GM18861 (cell line): ENCODE results near the gene LRRC9.
"Not testable (repeated sequence)": the region's sequence is repeated elsewhere in the genome, so short reads cannot be mapped to it uniquely, and the experiment has no call there.

Experiments used
- ATAC-seq: cut with Tn5 transposase; IDR thresholded peaks from one replicate; pipeline ENCODE4 v1.9.1; 2021; ENCODE audit not compliant: unreplicated experiment

LRRC9 gene

GRCh38 chr14:59919570-59920377, at the start of gene LRRC9:
Gene LRRC9 (plus strand): TSS chr14:59920144.
- ATAC-seq = no peak

- ATAC-seq = no peak
Measured at GRCh38 chr14:59870277-59871165, 49.4 kb upstream of the LRRC9 start, which contains the start of gene RTN1. Gene RTN1 (minus strand): TSS chr14:59870776. CDS start chr14:59870630, 146 bp downstream.

GRCh38 chr14:59871166-59871495, 48.8 kb upstream of the LRRC9 start:
- ATAC-seq = no peak

GRCh38 chr14:59882957-59883356, 37.0 kb upstream of the LRRC9 start:
- no peak for ATAC-seq

DNA sequence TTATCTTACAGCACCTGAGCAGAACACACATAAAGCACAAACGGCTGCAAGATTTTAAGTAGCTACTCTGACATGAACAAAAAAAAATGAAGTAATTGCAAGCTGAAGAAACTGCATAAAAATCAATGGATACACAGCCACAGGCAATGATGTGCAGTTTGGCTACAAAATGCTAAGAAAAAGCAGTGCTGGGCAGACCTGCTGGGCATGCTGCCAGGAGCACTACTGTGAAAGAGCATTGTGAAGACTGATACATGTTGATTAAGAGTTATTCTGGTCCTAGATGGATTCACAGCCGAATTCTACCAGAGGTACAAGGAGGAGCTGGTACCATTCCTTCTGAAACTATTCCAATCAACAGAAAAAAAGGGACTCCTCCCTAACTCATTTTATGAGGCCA, 29.3 kb upstream of the LRRC9 start:
- no peak for ATAC-seq

GRCh38 chr14:59895721-59896120, 24.2 kb upstream of the LRRC9 start:
- no peak for ATAC-seq

- ATAC-seq = no peak
Measured at GRCh38 chr14:59897757-59898383, 22.1 kb upstream of the LRRC9 start.

- no peak for ATAC-seq
Measured at GRCh38 chr14:59900556-59900955, 19.4 kb upstream of the LRRC9 start.

DNA sequence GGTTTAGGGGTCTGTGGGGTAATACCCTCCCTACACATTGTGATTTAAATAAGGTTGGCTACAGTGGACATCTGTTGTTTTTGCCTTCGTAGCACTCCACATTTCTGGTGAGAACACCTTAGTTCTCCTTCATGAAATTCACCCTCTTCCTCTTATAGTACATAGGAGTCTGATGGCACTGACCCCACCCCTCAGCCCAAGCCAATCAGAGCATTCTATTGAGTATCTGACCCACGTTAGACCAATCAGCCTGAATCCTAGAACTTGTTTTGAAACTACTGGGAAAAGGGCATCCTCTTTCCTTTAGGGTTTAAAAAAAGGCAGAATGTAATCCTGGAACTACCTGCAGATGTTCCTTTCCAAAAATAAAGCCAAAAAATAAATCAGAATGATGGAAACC, 15.8 kb upstream of the LRRC9 start:
- no peak for ATAC-seq

DNA sequence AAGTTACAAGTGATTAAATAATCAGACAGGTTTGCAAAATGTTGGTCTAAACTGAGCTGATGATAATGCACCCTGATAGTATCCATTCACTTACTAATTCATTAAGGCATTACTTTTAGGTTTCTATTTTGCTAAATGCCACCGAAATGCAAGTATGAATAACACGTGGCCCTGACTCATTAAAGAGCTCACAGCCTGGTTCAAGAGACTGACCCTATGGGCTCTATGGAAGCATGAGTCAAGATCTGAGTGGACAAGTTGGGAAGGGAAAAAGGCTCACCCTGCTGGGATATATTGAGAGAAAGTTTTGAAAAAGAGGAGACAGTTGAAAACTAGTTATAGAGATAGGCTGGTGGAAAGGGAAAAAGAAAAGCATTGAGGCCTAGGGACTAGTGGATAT, 14.8 kb upstream of the LRRC9 start:
- ATAC-seq = no peak

DNA sequence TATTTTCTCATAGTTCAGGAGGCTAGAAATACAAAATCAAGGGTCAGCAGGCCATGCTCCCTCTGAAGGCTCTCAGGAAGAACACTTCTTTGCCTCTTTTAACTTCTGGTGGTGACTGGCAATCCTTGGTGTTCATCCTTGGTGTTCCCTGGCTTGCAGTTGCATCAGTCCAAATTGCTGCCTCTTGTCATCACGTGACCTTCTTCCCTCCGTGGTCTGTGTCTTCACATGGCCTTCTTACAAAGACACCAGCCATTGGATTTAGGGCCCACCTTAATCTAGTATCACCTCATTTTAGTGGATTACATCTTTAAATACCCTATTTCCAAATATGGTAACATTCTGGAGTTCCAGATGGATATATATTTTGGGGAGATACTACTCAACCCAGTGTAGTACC, 7.5 kb upstream of the LRRC9 start:
- no peak for ATAC-seq

GRCh38 chr14:59913187-59913586, 6.8 kb upstream of the LRRC9 start:
- no peak for ATAC-seq

DNA sequence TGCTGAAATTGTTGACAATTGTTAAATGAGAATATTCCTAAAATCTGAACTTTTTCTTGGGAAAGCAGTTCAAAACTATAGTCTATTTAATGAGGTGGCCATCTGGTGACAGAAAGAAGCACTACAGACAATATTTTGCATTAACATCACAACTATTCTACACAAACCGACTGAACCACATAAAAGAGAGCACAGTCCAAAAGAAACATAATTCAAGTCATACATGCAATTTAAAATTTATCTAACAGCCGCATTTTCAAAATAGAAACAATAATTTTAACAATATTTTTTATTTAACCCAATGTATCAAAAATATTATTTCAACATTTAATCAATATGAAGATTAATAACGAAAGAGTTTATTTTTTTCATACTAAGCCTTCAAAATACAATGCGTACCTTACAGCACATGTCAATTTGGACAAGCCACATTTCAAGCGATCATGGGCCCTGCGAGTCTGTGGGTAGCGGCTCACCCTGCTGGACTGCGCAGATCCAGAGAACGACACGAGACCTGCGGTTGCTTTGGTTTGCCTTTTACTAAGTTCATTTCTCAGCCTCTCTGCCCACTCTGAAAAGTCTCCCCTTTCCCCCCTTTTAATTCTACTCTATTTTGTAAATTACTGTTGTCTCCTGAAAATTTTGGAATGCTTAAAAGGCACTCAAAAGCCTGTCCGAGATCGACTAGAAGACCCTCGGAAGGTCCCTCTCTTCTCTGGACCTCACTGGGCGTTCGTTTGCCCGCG, 947 bp upstream of the LRRC9 start:
- ATAC-seq = no peak

DNA sequence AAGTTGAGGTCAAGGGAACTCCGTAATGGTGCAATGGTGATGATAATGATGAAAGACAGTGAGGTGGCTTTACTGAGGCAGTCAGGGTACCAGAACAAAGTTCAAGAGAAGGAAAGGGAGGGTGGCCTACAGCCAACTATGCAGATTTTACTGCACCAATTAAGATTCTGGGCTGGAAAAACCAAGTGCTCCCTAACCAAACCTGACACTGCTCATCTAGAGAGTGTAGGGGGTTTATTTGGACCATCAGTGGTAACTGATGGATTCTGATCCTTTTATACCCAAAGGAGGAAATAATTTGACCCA, 387 bp downstream of the LRRC9 start:
- no peak for ATAC-seq

DNA sequence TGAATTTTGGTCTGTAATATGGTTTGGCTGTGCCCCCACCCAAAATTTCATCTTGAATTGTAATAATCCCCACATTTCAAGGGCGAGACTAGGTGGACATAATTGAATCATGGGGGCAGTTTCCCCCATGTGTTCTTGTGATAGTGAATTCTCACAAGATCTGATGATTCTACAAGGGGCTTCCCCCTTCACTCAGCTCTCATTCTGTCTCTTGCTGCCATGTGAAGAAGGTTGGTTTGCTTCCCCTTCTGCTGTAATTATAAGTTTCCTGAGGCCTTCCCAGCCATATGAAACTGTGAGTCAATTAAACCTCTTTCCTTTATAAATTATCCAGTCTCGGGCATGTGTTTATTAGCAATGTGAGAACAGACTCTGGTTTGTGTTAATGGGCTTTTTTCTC, 5.9 kb downstream of the LRRC9 start:
- no peak for ATAC-seq

DNA sequence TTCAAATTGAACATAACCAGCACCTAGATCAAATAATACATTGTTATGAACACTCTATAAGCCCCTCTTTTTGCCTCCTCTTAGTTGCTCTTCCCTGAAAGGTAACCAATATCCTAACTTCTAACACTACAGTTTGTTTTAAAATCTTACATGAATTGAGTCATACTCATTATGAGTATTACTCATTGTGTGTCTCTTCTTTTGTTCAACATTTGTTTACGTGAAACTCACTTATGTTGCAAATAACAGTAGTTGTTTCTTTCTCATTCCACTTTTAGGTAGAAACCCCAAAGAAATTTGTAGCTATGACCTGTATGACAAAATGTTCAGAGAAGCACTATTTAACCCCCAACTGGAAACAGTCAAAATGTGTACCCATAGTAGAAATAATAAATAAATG, 6.6 kb downstream of the LRRC9 start:
- no peak for ATAC-seq

- ATAC-seq = no peak
Measured at GRCh38 chr14:59931237-59931636, 11.3 kb downstream of the LRRC9 start.

- ATAC-seq = no peak
Measured at GRCh38 chr14:59936145-59936544, 16.2 kb downstream of the LRRC9 start.

DNA sequence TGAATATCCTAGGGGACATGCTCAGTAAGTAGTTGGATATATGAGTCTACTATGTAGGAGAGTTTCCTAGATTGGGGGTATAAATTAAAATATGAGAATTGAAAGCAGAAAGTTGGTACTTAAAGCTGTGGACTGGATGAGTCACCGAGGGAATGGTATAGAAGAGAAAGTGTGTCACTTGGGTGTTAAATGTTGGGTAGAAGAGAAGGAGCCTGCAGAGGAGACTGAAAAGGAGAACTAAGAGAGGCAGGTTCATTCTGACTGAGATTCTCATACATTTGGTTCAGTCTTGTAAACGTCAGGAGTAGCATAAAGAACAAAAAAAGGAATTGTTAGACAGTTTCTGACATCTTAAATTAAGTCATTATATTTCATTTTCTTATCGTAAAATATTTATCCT, 19.9 kb downstream of the LRRC9 start:
- no peak for ATAC-seq

GRCh38 chr14:59942296-59942862, 22.4 kb downstream of the LRRC9 start:
- ATAC-seq = not testable (repeated sequence)

GRCh38 chr14:59944909-59945308, 25.0 kb downstream of the LRRC9 start:
- no peak for ATAC-seq
